CD4-positive, CD25-positive, alpha-beta regulatory T cell (primary cell): ENCODE measurements around the gene RDH13. TPM values are rescaled to one million over a fixed set of nuclear protein-coding genes. Genes with fewer than 3 reads are reported as not detected.
"Not testable (repeated sequence)": the region's sequence is repeated elsewhere in the genome, so short reads cannot be mapped to it uniquely, and the experiment has no call there.

ENCODE experiments used
- ATAC-seq, 2 donors: fragments of 150-1000 bp; cut with Tn5 transposase; one replicate each; pipeline ENCODE4 v1.10.0; 2021; ENCODE audit warnings: low read depth in 2 of 2, moderate number of reproducible peaks in 2 of 2, moderate library complexity in 1 of 2
- DNase-seq, 3 donors: peaks; one replicate each; pipeline versions ENCODE4 v3.0.0 to v3.0.0-alpha.2; 2012 to 2022; ENCODE audit warnings: mixed read lengths in 1 of 3
- H3K27ac ChIP-seq: one replicate; pipeline ENCODE4 v1.7.0; 2013; ENCODE audit warnings: mild to moderate bottlenecking, low read length; ENCODE audit not compliant: insufficient read depth, poor library complexity, severe bottlenecking
- H3K27me3 ChIP-seq: one replicate; pipeline ENCODE4 v1.7.0; 2013; ENCODE audit warnings: low read length; ENCODE audit not compliant: control insufficient read depth, insufficient read depth
- H3K36me3 ChIP-seq: one replicate; pipeline ENCODE4 v1.7.0; 2013; ENCODE audit warnings: mild to moderate bottlenecking, low read length, moderate library complexity; ENCODE audit not compliant: control insufficient read depth, insufficient read depth
- H3K4me1 ChIP-seq: 2 replicates; pipeline ENCODE4 v1.7.0; 2013; ENCODE audit warnings: mild to moderate bottlenecking, low read length; ENCODE audit not compliant: insufficient read depth, control insufficient read depth, poor library complexity, severe bottlenecking
- H3K4me3 ChIP-seq: one replicate; pipeline ENCODE4 v1.7.0; 2013; ENCODE audit warnings: low read depth, mild to moderate bottlenecking, low read length, moderate library complexity
- H3K9me3 ChIP-seq, 2 experiments: 1 replicate in 1 of 2; 2 replicates in 1 of 2; pipeline ENCODE4 v1.7.0; 2013; ENCODE audit warnings: low read length in 2 of 2, mild to moderate bottlenecking in 1 of 2, moderate library complexity in 1 of 2; ENCODE audit not compliant: control insufficient read depth in 2 of 2
- H3K27ac Mint-ChIP-seq, 3 donors: one replicate each; pipeline ENCODE4 v1.8.0; 2020 to 2022; ENCODE audit warnings: mild to moderate bottlenecking in 3 of 3, mixed read lengths in 3 of 3, moderate library complexity in 2 of 3
- H3K27me3 Mint-ChIP-seq: one replicate; pipeline ENCODE4 v1.8.0; 2022; ENCODE audit warnings: mild to moderate bottlenecking, mixed read lengths
- H3K36me3 Mint-ChIP-seq: one replicate; pipeline ENCODE4 v1.8.0; 2020; ENCODE audit warnings: mixed read lengths
- H3K4me1 Mint-ChIP-seq, 4 donors: one replicate each; pipeline ENCODE4 v1.8.0; 2020 to 2022; ENCODE audit warnings: mixed read lengths in 4 of 4, mild to moderate bottlenecking in 1 of 4
- H3K4me3 Mint-ChIP-seq, 4 donors: one replicate each; pipeline ENCODE4 v1.8.0; 2020 to 2022; ENCODE audit warnings: mild to moderate bottlenecking in 4 of 4, mixed read lengths in 4 of 4, moderate library complexity in 3 of 4
- H3K9me3 Mint-ChIP-seq, 7 donors: one replicate each; pipeline ENCODE4 v1.8.0; 2020 to 2022; ENCODE audit warnings: mixed read lengths in 7 of 7, mild to moderate bottlenecking in 3 of 7, moderate library complexity in 2 of 7
- polyA plus RNA-seq, 4 donors: library from polyadenylated mRNA; unstranded; fragments of 300-500 nt; fragmentation: Illumina TruSeq; gene quantifications; one replicate each; pipeline ENCODE4 v1.2.3, GENCODE V29; 2021
- total RNA-seq: library from RNA; stranded (reverse); gene quantifications from one replicate; pipeline ENCODE4 v1.2.3, GENCODE V29; 2022

Gene RDH13
- total and polyA plus RNA-seq, 5 donors from 2014 or later, result 9.1 to 16.1 (median 14.1) TPM

DNA sequence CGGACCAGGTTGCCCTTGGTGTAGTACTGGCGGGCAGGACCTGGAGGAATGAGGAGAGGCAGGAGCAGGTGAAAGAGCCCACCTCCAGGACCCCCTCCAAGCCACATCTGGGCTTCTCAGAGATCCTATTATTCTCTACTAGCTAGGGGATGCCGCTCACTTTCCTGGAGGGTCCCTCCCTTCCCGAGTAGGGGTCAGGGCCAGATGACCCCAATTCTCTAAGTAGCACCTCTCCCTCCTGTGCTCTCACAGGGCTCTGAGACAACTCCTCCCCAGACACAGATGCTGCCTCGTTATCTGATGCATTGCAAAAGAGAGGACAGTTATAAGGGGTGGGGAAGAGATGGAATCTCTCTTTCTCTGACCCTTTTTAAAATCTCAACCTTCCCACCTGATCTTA lies 47.8 kb downstream of the RDH13 start:
- H3K36me3 Mint-ChIP-seq, result peaks cover 33% of the 10 kb centered on the region
- no peak for DNase-seq
- no peak for ATAC-seq
- H3K9me3 Mint-ChIP-seq, result peaks cover 0 to 8% (median 1%) of the 10 kb centered on the region in 7 donors
- no peaks in the 10 kb centered on the region for H3K9me3 ChIP-seq
- no peaks in the 10 kb centered on the region for H3K4me1 ChIP-seq
- H3K4me3 ChIP-seq, result no peak overlapping the region
- peaks cover 0 to 16% (median 2%) of the 10 kb centered on the region in 4 donors for H3K4me1 Mint-ChIP-seq
- no peaks in the 10 kb centered on the region for H3K27me3 ChIP-seq
- peak overlapping the region; percentile 43 for H3K27ac ChIP-seq
- no peak overlapping the region for H3K27ac Mint-ChIP-seq
- no peaks in the 10 kb centered on the region for H3K36me3 ChIP-seq
- H3K27me3 Mint-ChIP-seq, result peaks cover under 1% of the 10 kb centered on the region
- H3K4me3 Mint-ChIP-seq, result peak overlapping the region in 3 of 4 donors; percentile 71 to 80 (median 78)

GRCh38 chr19:55014714-55015113 lies 48.2 kb downstream of the RDH13 start:
- peaks cover 0 to 8% (median 1%) of the 10 kb centered on the region in 7 donors for H3K9me3 Mint-ChIP-seq
- H3K27ac ChIP-seq, result peak overlapping the region; percentile 43
- peak overlapping the region; percentile 13 for H3K4me3 ChIP-seq
- H3K9me3 ChIP-seq, result no peaks in the 10 kb centered on the region
- H3K36me3 Mint-ChIP-seq, result peaks cover 33% of the 10 kb centered on the region
- H3K36me3 ChIP-seq, result no peaks in the 10 kb centered on the region
- peak overlapping the region in 1 of 3 donors; percentile 59 for H3K27ac Mint-ChIP-seq
- DNase-seq, result peak in 2 of 3 donors; percentile 30 to 56
- no peaks in the 10 kb centered on the region for H3K4me1 ChIP-seq
- H3K4me1 Mint-ChIP-seq, result peaks cover 0 to 16% (median 2%) of the 10 kb centered on the region in 4 donors
- H3K27me3 ChIP-seq, result no peaks in the 10 kb centered on the region
- peak in 1 of 2 donors; percentile 37 for ATAC-seq
- no peaks in the 10 kb centered on the region for H3K27me3 Mint-ChIP-seq
- H3K4me3 Mint-ChIP-seq, result peak overlapping the region in 3 of 4 donors; percentile 71 to 80 (median 78)

DNA sequence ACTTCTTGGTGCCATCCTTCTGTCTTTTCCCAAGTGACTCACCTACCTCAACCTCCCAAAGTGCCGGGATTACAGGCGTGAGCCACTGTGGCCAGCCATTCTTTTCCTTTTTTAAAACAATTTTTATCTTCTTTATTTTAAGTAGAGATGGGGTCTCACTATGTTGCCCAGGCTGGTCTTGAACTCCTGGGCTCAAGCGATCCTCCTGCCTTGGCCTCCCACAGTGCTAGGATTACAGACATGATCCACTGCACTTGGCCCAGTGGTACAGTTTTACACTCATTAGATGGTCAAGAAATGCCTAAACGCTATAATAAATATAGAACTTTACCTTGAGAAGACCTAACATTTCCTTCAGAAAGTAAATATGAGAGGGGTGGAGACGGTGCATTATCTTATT lies 49.4 kb downstream of the RDH13 start:
- no peak overlapping the region for H3K27ac ChIP-seq
- no peak for DNase-seq
- H3K4me1 ChIP-seq, result no peaks in the 10 kb centered on the region
- H3K36me3 ChIP-seq, result no peaks in the 10 kb centered on the region
- Mint-ChIP-seq H3K27ac (peak overlapping the region in 1 of 3 donors; percentile 38), H3K4me3 (peak overlapping the region in 1 of 4 donors; percentile 43), H3K36me3 (peaks cover 44% of the 10 kb centered on the region), H3K9me3 (peaks cover 0 to 9% (median 2%) of the 10 kb centered on the region in 7 donors), H3K4me1 (peaks cover 0 to 26% (median 6%) of the 10 kb centered on the region in 4 donors), H3K27me3 (no peaks in the 10 kb centered on the region)
- H3K27me3 ChIP-seq, result no peaks in the 10 kb centered on the region
- H3K4me3 ChIP-seq, result no peak overlapping the region
- no peaks in the 10 kb centered on the region for H3K9me3 ChIP-seq
- no peak for ATAC-seq

- H3K4me1 Mint-ChIP-seq, result peaks cover 0 to 34% (median 6%) of the 10 kb centered on the region in 4 donors
- H3K4me3 Mint-ChIP-seq, result peak overlapping the region in 1 of 4 donors; percentile 4
- H3K27me3 Mint-ChIP-seq, result no peaks in the 10 kb centered on the region
- peaks cover 0 to 21% (median 7%) of the 10 kb centered on the region in 7 donors for H3K9me3 Mint-ChIP-seq
- DNase-seq, result no peak
- no peak overlapping the region for H3K27ac Mint-ChIP-seq
- Histone ChIP-seq H3K4me1 (no peaks in the 10 kb centered on the region), H3K27ac (no peak overlapping the region), H3K36me3 (no peaks in the 10 kb centered on the region), H3K4me3 (no peak overlapping the region), H3K27me3 (no peaks in the 10 kb centered on the region), H3K9me3 (no peaks in the 10 kb centered on the region)
- peaks cover 45% of the 10 kb centered on the region for H3K36me3 Mint-ChIP-seq
- ATAC-seq, result no peak
Measured at GRCh38 chr19:55012306-55012705, 50.6 kb downstream of the RDH13 start.

GRCh38 chr19:55010561-55010960 lies 52.4 kb downstream of the RDH13 start:
- not testable (repeated sequence) for H3K4me3 Mint-ChIP-seq, H3K4me3 ChIP-seq, H3K27ac Mint-ChIP-seq, H3K27ac ChIP-seq, H3K4me1 ChIP-seq, H3K27me3 ChIP-seq, H3K36me3 ChIP-seq, H3K27me3 Mint-ChIP-seq, ATAC-seq, DNase-seq
- H3K9me3 Mint-ChIP-seq, result peaks cover 2 to 30% (median 15%) of the 10 kb centered on the region in 7 donors
- peaks cover 53% of the 10 kb centered on the region for H3K36me3 Mint-ChIP-seq
- H3K9me3 ChIP-seq, result peaks cover 10 to 13% of the 10 kb centered on the region in 2 experiments
- H3K4me1 Mint-ChIP-seq, result peaks cover 0 to 46% (median 12%) of the 10 kb centered on the region in 4 donors

DNA sequence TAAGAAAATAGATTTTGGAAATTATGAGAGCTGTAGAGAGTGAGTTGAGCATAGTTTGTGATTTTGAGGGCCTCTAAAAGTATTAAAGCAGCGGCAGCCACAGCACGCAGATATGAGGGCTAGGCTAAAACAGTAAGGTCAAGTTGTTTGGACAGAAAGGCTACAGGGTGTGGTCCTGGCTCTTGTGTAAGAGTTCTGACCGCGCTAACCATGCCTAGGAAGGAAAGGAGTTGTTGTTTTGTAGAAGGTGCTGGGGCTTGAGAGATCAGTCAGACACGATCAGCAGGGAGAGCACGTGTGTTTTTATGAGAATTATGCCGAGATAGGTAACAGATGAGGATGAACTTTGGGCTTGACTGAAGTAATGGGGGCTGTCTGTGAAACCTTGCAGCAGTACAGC lies 54.2 kb downstream of the RDH13 start:
- H3K27ac Mint-ChIP-seq, H3K27ac ChIP-seq, DNase-seq, H3K4me1 ChIP-seq, ATAC-seq, H3K27me3 ChIP-seq, H3K4me3 ChIP-seq, H3K36me3 ChIP-seq, H3K27me3 Mint-ChIP-seq: not testable (repeated sequence)
- H3K4me1 Mint-ChIP-seq, result peaks cover 0 to 50% (median 11%) of the 10 kb centered on the region in 4 donors
- peak overlapping the region in 1 of 4 donors; percentile 40 for H3K4me3 Mint-ChIP-seq
- H3K9me3 Mint-ChIP-seq, result peaks cover 2 to 45% (median 21%) of the 10 kb centered on the region in 7 donors
- H3K36me3 Mint-ChIP-seq, result peaks cover 43% of the 10 kb centered on the region
- peaks cover 19 to 30% of the 10 kb centered on the region in 2 experiments for H3K9me3 ChIP-seq

DNA sequence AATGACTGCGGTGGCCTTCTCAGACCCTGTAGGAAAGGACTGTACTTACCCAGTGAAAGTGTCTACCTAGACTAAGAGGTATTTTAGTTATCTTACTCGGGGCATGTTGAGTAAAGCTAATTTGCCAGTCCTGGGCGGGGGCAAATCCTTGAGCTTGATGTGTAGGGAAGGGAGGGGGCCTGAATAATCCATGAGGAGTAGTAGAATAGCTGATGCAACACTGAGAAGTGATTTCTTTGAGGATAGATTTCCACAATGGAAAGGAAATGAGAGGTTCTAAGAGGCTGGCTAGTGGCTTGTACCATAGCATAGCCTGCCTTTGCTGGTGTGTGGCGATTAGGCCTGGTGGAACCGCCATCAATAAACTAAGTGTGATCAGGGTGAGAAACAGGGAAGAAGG lies 54.8 kb downstream of the RDH13 start:
- H3K4me3 ChIP-seq, H3K4me3 Mint-ChIP-seq, DNase-seq, H3K27me3 ChIP-seq, ATAC-seq, H3K36me3 ChIP-seq, H3K27me3 Mint-ChIP-seq, H3K27ac ChIP-seq, H3K4me1 ChIP-seq, H3K27ac Mint-ChIP-seq: not testable (repeated sequence)
- Mint-ChIP-seq H3K9me3 (peaks cover 2 to 45% (median 21%) of the 10 kb centered on the region in 7 donors), H3K36me3 (peaks cover 40% of the 10 kb centered on the region), H3K4me1 (peaks cover 0 to 50% (median 11%) of the 10 kb centered on the region in 4 donors)
- H3K9me3 ChIP-seq, result peaks cover 19 to 36% of the 10 kb centered on the region in 2 experiments

- not testable (repeated sequence) for H3K27me3 Mint-ChIP-seq, ATAC-seq, H3K36me3 ChIP-seq, H3K27me3 ChIP-seq, H3K4me3 ChIP-seq, H3K27ac ChIP-seq, H3K4me1 ChIP-seq, DNase-seq
- Mint-ChIP-seq H3K9me3 (peaks cover 2 to 45% (median 21%) of the 10 kb centered on the region in 7 donors), H3K4me3 (peak overlapping the region in 2 of 4 donors; percentile 44 to 79), H3K4me1 (peaks cover 0 to 50% (median 11%) of the 10 kb centered on the region in 4 donors), H3K27ac (peak overlapping the region in 1 of 3 donors; percentile 67), H3K36me3 (peaks cover 39% of the 10 kb centered on the region)
- H3K9me3 ChIP-seq, result peaks cover 19 to 37% of the 10 kb centered on the region in 2 experiments
Measured at GRCh38 chr19:55007537-55007936, 55.4 kb downstream of the RDH13 start.
